Measurements from ENCODE around the gene LDLRAD4. TPM values are rescaled to one million over a fixed set of nuclear protein-coding genes. Genes with fewer than 3 reads are reported as not detected.

Gene LDLRAD4
- total and polyA plus RNA-seq, 9 of the 15 experiments (the other 6 are each of a cell fraction or from before 2014, with no cell fraction given), result 0.01 TPM; not detected in 8

DNA sequence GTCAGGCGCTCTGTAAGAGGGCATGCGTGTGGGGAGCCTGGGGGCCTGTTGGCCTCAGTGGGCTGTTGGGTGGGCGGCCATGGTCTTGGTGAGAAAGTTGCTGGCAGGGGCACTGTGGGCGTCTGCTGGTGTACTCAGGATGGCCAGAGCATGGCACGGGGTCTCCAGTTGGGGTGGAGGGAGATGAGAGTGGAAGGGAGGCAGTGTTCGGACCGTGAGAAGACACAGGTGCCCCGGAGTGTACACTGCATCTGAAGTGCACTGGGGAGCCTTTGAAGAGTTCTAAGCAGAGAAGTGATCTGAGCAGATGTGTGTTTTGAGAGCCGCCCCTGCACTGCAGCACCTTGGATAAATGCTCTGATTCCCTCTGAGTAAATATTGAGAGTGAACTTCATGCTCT is 150.8 kb downstream of the LDLRAD4 start (continued):
- TF ChIP-seq, protein P1, sequence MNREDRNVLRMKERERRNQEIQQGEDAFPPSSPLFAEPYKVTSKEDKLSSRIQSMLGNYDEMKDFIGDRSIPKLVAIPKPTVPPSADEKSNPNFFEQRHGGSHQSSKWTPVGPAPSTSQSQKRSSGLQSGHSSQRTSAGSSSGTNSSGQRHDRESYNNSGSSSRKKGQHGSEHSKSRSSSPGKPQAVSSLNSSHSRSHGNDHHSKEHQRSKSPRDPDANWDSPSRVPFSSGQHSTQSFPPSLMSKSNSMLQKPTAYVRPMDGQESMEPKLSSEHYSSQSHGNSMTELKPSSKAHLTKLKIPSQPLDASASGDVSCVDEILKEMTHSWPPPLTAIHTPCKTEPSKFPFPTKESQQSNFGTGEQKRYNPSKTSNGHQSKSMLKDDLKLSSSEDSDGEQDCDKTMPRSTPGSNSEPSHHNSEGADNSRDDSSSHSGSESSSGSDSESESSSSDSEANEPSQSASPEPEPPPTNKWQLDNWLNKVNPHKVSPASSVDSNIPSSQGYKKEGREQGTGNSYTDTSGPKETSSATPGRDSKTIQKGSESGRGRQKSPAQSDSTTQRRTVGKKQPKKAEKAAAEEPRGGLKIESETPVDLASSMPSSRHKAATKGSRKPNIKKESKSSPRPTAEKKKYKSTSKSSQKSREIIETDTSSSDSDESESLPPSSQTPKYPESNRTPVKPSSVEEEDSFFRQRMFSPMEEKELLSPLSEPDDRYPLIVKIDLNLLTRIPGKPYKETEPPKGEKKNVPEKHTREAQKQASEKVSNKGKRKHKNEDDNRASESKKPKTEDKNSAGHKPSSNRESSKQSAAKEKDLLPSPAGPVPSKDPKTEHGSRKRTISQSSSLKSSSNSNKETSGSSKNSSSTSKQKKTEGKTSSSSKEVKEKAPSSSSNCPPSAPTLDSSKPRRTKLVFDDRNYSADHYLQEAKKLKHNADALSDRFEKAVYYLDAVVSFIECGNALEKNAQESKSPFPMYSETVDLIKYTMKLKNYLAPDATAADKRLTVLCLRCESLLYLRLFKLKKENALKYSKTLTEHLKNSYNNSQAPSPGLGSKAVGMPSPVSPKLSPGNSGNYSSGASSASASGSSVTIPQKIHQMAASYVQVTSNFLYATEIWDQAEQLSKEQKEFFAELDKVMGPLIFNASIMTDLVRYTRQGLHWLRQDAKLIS (CRISPR knock-in tag; IDR thresholded peaks at IDR 0.05), result no peak
- no peak for TF ChIP-seq CBFB (CRISPR knock-in tag; IDR thresholded peaks at IDR 0.05)
- TF ChIP-seq MAFF (IDR thresholded peaks at IDR 0.05; ENCODE audit: low read length), result no peak
- no peak for TF ChIP-seq SRSF7 (optimal IDR thresholded peaks at IDR 0.05; ENCODE audit: low read depth, low read length)
- TF ChIP-seq, protein P2, sequence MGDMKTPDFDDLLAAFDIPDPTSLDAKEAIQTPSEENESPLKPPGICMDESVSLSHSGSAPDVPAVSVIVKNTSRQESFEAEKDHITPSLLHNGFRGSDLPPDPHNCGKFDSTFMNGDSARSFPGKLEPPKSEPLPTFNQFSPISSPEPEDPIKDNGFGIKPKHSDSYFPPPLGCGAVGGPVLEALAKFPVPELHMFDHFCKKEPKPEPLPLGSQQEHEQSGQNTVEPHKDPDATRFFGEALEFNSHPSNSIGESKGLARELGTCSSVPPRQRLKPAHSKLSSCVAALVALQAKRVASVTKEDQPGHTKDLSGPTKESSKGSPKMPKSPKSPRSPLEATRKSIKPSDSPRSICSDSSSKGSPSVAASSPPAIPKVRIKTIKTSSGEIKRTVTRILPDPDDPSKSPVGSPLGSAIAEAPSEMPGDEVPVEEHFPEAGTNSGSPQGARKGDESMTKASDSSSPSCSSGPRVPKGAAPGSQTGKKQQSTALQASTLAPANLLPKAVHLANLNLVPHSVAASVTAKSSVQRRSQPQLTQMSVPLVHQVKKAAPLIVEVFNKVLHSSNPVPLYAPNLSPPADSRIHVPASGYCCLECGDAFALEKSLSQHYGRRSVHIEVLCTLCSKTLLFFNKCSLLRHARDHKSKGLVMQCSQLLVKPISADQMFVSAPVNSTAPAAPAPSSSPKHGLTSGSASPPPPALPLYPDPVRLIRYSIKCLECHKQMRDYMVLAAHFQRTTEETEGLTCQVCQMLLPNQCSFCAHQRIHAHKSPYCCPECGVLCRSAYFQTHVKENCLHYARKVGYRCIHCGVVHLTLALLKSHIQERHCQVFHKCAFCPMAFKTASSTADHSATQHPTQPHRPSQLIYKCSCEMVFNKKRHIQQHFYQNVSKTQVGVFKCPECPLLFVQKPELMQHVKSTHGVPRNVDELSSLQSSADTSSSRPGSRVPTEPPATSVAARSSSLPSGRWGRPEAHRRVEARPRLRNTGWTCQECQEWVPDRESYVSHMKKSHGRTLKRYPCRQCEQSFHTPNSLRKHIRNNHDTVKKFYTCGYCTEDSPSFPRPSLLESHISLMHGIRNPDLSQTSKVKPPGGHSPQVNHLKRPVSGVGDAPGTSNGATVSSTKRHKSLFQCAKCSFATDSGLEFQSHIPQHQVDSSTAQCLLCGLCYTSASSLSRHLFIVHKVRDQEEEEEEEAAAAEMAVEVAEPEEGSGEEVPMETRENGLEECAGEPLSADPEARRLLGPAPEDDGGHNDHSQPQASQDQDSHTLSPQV (IDR thresholded peaks at IDR 0.05), result no peak
- TF ChIP-seq ZMIZ1 (IDR thresholded peaks at IDR 0.05; ENCODE audit: low read depth in 2 of 2, low read length in 2 of 2), result no peak
- TF ChIP-seq, protein P3, sequence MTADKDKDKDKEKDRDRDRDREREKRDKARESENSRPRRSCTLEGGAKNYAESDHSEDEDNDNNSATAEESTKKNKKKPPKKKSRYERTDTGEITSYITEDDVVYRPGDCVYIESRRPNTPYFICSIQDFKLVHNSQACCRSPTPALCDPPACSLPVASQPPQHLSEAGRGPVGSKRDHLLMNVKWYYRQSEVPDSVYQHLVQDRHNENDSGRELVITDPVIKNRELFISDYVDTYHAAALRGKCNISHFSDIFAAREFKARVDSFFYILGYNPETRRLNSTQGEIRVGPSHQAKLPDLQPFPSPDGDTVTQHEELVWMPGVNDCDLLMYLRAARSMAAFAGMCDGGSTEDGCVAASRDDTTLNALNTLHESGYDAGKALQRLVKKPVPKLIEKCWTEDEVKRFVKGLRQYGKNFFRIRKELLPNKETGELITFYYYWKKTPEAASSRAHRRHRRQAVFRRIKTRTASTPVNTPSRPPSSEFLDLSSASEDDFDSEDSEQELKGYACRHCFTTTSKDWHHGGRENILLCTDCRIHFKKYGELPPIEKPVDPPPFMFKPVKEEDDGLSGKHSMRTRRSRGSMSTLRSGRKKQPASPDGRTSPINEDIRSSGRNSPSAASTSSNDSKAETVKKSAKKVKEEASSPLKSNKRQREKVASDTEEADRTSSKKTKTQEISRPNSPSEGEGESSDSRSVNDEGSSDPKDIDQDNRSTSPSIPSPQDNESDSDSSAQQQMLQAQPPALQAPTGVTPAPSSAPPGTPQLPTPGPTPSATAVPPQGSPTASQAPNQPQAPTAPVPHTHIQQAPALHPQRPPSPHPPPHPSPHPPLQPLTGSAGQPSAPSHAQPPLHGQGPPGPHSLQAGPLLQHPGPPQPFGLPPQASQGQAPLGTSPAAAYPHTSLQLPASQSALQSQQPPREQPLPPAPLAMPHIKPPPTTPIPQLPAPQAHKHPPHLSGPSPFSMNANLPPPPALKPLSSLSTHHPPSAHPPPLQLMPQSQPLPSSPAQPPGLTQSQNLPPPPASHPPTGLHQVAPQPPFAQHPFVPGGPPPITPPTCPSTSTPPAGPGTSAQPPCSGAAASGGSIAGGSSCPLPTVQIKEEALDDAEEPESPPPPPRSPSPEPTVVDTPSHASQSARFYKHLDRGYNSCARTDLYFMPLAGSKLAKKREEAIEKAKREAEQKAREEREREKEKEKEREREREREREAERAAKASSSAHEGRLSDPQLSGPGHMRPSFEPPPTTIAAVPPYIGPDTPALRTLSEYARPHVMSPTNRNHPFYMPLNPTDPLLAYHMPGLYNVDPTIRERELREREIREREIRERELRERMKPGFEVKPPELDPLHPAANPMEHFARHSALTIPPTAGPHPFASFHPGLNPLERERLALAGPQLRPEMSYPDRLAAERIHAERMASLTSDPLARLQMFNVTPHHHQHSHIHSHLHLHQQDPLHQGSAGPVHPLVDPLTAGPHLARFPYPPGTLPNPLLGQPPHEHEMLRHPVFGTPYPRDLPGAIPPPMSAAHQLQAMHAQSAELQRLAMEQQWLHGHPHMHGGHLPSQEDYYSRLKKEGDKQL (CRISPR knock-in tag; IDR thresholded peaks at IDR 0.05; ENCODE audit: borderline replicate concordance), result no peak

All from K562 (cell line).